ENCODE data around the gene ZNF474. TPM values are rescaled to one million over a fixed set of nuclear protein-coding genes. Genes with fewer than 3 reads are reported as not detected.
A peak's percentile ranks its signal among the peaks of the same experiment; 100 is the strongest.

Gene ZNF474
- total RNA-seq, 4 donors from 2014 or later: not detected

DNA sequence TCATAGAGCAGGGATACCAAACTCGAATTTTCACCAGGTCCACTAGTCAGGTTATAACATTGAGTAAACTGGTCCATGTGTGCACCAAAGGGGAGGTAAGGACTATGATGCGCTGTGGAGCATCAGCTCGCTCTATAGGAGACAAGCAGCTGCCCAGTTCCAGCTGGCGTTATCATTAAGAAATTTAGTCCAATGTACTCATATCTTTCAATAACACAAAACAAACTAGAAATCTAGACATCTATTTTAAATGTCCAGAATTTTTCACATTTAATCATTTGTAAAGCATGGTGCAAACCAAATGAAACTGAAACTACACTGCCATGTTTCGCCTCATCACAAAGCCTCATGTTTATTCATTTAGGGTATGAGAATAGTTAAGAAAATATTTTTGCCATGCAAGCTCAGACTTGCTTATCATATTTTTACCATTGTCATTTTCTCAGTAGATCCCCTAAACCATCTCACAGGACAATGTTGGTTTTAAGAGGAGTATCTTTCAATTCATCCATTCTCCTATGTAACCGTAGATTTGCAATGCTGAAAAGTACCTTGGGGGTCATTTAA, 50.9 kb downstream of the ZNF474 start:
- no peak for DNase-seq
- Histone ChIP-seq H3K4me3 (no peak overlapping the region), H3K9me3 (no peaks in the 10 kb centered on the region), H3K4me1 (peaks cover 7 to 32% (median 16%) of the 10 kb centered on the region in 4 donors), H3K27me3 (no peaks in the 10 kb centered on the region), H3K27ac (no peak overlapping the region), H3K36me3 (no peaks in the 10 kb centered on the region)
- intact Hi-C loops (cut with DNase I; ENCODE audit: low total_unique reads) (no loop called here), in situ Hi-C loops (cut with MboI; ENCODE audit: low pct_ligation_motif_present in 1 of 4, low pct_unique_long_range_greater_than_20kb in 1 of 4, low sequenced_read_pairs in 3 of 4) (no loop called here)
- 89 to 94% methylated on average over 6 of the region's 6 CpGs for WGBS, 2 donors (ENCODE audit: low coverage in 1 of 2)
- TF ChIP-seq, protein P1, sequence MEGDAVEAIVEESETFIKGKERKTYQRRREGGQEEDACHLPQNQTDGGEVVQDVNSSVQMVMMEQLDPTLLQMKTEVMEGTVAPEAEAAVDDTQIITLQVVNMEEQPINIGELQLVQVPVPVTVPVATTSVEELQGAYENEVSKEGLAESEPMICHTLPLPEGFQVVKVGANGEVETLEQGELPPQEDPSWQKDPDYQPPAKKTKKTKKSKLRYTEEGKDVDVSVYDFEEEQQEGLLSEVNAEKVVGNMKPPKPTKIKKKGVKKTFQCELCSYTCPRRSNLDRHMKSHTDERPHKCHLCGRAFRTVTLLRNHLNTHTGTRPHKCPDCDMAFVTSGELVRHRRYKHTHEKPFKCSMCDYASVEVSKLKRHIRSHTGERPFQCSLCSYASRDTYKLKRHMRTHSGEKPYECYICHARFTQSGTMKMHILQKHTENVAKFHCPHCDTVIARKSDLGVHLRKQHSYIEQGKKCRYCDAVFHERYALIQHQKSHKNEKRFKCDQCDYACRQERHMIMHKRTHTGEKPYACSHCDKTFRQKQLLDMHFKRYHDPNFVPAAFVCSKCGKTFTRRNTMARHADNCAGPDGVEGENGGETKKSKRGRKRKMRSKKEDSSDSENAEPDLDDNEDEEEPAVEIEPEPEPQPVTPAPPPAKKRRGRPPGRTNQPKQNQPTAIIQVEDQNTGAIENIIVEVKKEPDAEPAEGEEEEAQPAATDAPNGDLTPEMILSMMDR (IDR thresholded peaks at IDR 0.05): no peak
- TF ChIP-seq EP300 (IDR thresholded peaks at IDR 0.05; ENCODE audit: low read depth): no peak
- TF ChIP-seq POLR2A (IDR thresholded peaks at IDR 0.05): no peak
- TF ChIP-seq POLR2AphosphoS5 (IDR thresholded peaks at IDR 0.05): no peak

DNA sequence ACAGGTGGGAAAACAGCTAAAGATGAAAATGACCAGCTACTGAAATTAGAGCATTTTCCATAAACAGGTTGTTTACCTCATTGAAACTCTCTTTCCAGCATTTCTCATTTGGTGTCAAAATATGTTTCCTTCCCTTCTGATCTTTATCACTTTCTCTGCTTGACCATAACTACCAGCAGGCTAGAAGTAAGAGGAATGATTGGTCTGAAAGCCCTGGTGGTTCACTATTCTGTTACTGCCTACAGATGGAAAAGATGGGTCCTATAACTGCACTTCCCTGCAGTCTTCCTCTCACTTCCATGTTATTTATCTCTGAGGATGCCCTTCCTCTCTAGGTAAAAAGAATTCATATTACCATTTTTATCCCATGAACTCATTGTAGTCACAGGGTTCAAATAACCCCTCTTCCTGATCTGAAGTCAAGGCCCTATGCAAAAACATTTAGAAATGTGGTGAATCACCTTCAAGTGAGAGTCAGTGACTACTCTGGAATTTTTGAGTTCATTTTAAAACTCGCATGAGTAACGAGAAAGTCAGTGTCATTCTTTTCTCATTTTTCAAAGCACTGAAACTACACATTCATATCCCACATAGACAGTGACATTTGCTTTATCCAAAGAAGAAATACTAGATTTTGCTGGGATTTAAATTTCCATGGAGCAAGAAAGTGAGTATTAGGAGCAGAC, 51.7 kb downstream of the ZNF474 start:
- Histone ChIP-seq H3K36me3 (no peaks in the 10 kb centered on the region), H3K4me1 (peaks cover 7 to 32% (median 16%) of the 10 kb centered on the region in 4 donors), H3K27me3 (no peaks in the 10 kb centered on the region), H3K9me3 (no peaks in the 10 kb centered on the region), H3K27ac (no peak overlapping the region), H3K4me3 (no peak overlapping the region)
- in situ Hi-C loops (cut with MboI; ENCODE audit: low pct_ligation_motif_present in 1 of 4, low pct_unique_long_range_greater_than_20kb in 1 of 4, low sequenced_read_pairs in 3 of 4) (no loop called here), intact Hi-C loops (cut with DNase I; ENCODE audit: low total_unique reads) (no loop called here)
- DNase-seq: no peak
- TF ChIP-seq POLR2A (IDR thresholded peaks at IDR 0.05): no peak
- TF ChIP-seq POLR2AphosphoS5 (IDR thresholded peaks at IDR 0.05): no peak
- TF ChIP-seq EP300 (IDR thresholded peaks at IDR 0.05; ENCODE audit: low read depth): no peak
- TF ChIP-seq, protein P1 (IDR thresholded peaks at IDR 0.05): no peak
- WGBS, 2 donors (ENCODE audit: low coverage in 1 of 2): 65% methylated on average over 2 of the region's 2 CpGs

DNA sequence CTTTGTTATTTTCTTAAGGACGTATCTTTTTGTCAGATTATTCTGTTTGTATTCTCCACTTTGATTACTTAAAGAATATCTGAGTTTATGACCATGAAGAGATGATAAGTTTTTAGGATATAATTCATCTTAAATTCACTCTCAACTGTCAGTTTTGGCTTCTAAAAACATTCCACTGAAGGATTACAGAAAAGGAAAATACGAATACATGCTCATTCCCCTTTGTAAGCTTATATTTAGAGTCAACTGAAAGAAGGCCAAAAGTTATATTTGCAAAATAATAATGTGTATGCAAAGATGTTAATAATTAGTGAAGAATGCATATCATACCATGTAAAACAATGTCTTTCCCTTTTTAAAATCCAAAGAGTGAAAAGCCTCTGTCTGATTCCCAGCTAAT, 52.5 kb downstream of the ZNF474 start:
- in situ Hi-C loops (cut with MboI; ENCODE audit: low pct_ligation_motif_present in 1 of 4, low pct_unique_long_range_greater_than_20kb in 1 of 4, low sequenced_read_pairs in 3 of 4) (no loop called here), intact Hi-C loops (cut with DNase I; ENCODE audit: low total_unique reads) (no loop called here)
- H3K9me3 ChIP-seq: no peaks in the 10 kb centered on the region
- peaks cover 7 to 32% (median 16%) of the 10 kb centered on the region in 4 donors for H3K4me1 ChIP-seq
- 24 to 29% methylated on average over 2 of the region's 2 CpGs for WGBS, 2 donors (ENCODE audit: low coverage in 1 of 2)
- TF ChIP-seq EP300 (IDR thresholded peaks at IDR 0.05; ENCODE audit: low read depth): no peak
- no peak for TF ChIP-seq POLR2AphosphoS5 (IDR thresholded peaks at IDR 0.05)
- TF ChIP-seq, protein P1 (IDR thresholded peaks at IDR 0.05): no peak
- TF ChIP-seq POLR2A (IDR thresholded peaks at IDR 0.05): no peak
- DNase-seq: no peak
- H3K4me3 ChIP-seq: no peak overlapping the region
- no peaks in the 10 kb centered on the region for H3K36me3 ChIP-seq
- H3K27ac ChIP-seq: peak overlapping the region; percentile 77 to 87 (median 80)
- no peaks in the 10 kb centered on the region for H3K27me3 ChIP-seq

DNA sequence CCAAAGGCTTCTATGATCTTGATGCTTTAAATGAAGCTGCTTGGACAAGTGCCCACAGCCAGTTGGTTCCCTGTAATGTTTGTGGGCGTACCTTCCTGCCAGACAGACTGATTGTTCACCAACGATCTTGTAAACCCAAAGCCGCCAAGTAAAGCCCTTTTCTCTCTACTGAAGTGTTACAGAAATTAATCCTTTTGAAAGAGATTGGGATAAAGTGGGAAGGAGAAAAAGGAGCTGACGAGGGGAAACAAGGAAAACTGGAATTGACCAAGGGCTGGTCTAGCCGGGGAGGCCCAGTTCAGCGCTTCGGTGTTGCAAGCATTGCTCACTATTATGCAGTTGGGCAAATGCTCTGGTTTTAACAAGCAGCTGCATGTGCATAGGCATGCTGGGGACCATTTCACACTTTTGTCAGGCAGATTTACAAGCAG, 53.2 kb downstream of the ZNF474 start:
- Histone ChIP-seq H3K9me3 (no peaks in the 10 kb centered on the region), H3K4me1 (peaks cover 7 to 37% (median 18%) of the 10 kb centered on the region in 4 donors), H3K4me3 (peak overlapping the region in 1 of 4 donors; percentile 21), H3K27ac (peak overlapping the region; percentile 77 to 87 (median 80)), H3K27me3 (no peaks in the 10 kb centered on the region), H3K36me3 (no peaks in the 10 kb centered on the region)
- WGBS, 2 donors (ENCODE audit: low coverage in 1 of 2): 27 to 43% methylated on average over 7 of the region's 7 CpGs
- intact Hi-C loops (cut with DNase I; ENCODE audit: low total_unique reads): no loop called here
- DNase-seq: peak; percentile 81
- in situ Hi-C loops (cut with MboI; ENCODE audit: low pct_ligation_motif_present in 1 of 4, low pct_unique_long_range_greater_than_20kb in 1 of 4, low sequenced_read_pairs in 3 of 4): no loop called here
- no peak for TF ChIP-seq POLR2A (IDR thresholded peaks at IDR 0.05)
- TF ChIP-seq, protein P1 (IDR thresholded peaks at IDR 0.05): no peak
- TF ChIP-seq POLR2AphosphoS5 (IDR thresholded peaks at IDR 0.05): no peak
- no peak for TF ChIP-seq EP300 (IDR thresholded peaks at IDR 0.05; ENCODE audit: low read depth)

Measured in transverse colon (tissue), 4 donors.